Measurements from ENCODE around the gene MAPT. TPM values are rescaled to one million over a fixed set of nuclear protein-coding genes. Genes with fewer than 3 reads are reported as not detected.

MAPT gene
- total RNA-seq, 3 donors from 2014 or later (not counting 1 experiment from before 2014, with no cell fraction given), result 0.14 to 1.3 (median 0.58) TPM

DNA sequence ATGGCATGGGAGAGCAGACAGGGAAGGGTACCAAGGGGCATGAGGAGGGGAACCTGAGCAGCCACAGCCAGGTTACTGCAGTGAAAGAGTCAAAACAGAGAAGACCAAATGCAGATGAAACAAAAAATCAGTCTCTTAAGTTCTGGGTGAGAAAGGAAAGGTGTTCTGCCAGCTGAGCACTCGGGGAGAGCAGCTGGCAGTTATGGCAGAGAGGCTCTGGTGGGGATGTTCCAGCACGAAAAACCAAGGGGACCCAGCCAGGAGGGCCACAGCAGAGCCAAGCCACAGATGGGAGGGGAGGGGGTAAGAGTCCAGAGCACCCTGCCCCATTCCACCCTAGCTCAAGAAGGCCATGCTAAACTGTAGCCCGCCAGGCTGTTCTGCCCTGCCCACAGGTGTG, 136.4 kb downstream of the MAPT start:
- H3K27me3 Mint-ChIP-seq (ENCODE audit: low read depth in 2 of 2), result no peaks in the 10 kb centered on the region
- WGBS (ENCODE audit: insufficient coverage), result 92% methylated on average over 3 of the region's 3 CpGs
- H3K9me3 ChIP-seq (ENCODE audit: control insufficient read depth, insufficient read depth, low read length), result no peaks in the 10 kb centered on the region
- no peak overlapping the region for H3K4me3 ChIP-seq (ENCODE audit: low read length)
- no peak for ATAC-seq
- no peak overlapping the region for H3K27ac ChIP-seq (ENCODE audit: low read length)
- H3K9me3 Mint-ChIP-seq, result no peaks in the 10 kb centered on the region
- no peak overlapping the region for H3K4me3 Mint-ChIP-seq
- H3K4me1 ChIP-seq (ENCODE audit: control insufficient read depth, insufficient read depth, low read length), result peaks cover 13% of the 10 kb centered on the region
- peaks cover 63% of the 10 kb centered on the region for H3K36me3 ChIP-seq (ENCODE audit: control insufficient read depth, insufficient read depth, low read length)
- H3K4me1 Mint-ChIP-seq, result peaks cover 38 to 47% of the 10 kb centered on the region in 2 donors
- H3K27ac Mint-ChIP-seq, result peak overlapping the region; percentile 83 to 90
- H3K27me3 ChIP-seq (ENCODE audit: control insufficient read depth, insufficient read depth, low read length), result no peaks in the 10 kb centered on the region
- H3K36me3 Mint-ChIP-seq, result peaks cover 11% of the 10 kb centered on the region
- TF ChIP-seq, protein P1, sequence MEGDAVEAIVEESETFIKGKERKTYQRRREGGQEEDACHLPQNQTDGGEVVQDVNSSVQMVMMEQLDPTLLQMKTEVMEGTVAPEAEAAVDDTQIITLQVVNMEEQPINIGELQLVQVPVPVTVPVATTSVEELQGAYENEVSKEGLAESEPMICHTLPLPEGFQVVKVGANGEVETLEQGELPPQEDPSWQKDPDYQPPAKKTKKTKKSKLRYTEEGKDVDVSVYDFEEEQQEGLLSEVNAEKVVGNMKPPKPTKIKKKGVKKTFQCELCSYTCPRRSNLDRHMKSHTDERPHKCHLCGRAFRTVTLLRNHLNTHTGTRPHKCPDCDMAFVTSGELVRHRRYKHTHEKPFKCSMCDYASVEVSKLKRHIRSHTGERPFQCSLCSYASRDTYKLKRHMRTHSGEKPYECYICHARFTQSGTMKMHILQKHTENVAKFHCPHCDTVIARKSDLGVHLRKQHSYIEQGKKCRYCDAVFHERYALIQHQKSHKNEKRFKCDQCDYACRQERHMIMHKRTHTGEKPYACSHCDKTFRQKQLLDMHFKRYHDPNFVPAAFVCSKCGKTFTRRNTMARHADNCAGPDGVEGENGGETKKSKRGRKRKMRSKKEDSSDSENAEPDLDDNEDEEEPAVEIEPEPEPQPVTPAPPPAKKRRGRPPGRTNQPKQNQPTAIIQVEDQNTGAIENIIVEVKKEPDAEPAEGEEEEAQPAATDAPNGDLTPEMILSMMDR (IDR thresholded peaks at IDR 0.05), result no peak
- DNase-seq, result no peak
- intact Hi-C loops (cut with micrococcal nuclease), result no loop called here

GRCh38 chr17:46031440-46031839, 137.1 kb downstream of the MAPT start:
- Histone ChIP-seq H3K27me3 (ENCODE audit: control insufficient read depth, insufficient read depth, low read length) (no peaks in the 10 kb centered on the region), H3K9me3 (ENCODE audit: control insufficient read depth, insufficient read depth, low read length) (no peaks in the 10 kb centered on the region), H3K4me1 (ENCODE audit: control insufficient read depth, insufficient read depth, low read length) (peaks cover 7% of the 10 kb centered on the region), H3K4me3 (ENCODE audit: low read length) (no peak overlapping the region), H3K27ac (ENCODE audit: low read length) (no peak overlapping the region), H3K36me3 (ENCODE audit: control insufficient read depth, insufficient read depth, low read length) (peaks cover 68% of the 10 kb centered on the region)
- Mint-ChIP-seq H3K4me1 (peaks cover 36 to 43% of the 10 kb centered on the region in 2 donors), H3K4me3 (no peak overlapping the region), H3K27me3 (ENCODE audit: low read depth in 2 of 2) (no peaks in the 10 kb centered on the region), H3K27ac (peak overlapping the region in 1 of 2 donors; percentile 90), H3K36me3 (peaks cover 11% of the 10 kb centered on the region), H3K9me3 (no peaks in the 10 kb centered on the region)
- no peak for ATAC-seq
- TF ChIP-seq, protein P1 (IDR thresholded peaks at IDR 0.05), result no peak
- intact Hi-C loops (cut with micrococcal nuclease), result no loop called here
- 96% methylated on average over 16 of the region's 16 CpGs for WGBS (ENCODE audit: insufficient coverage)
- DNase-seq, result no peak

GRCh38 chr17:46031920-46032319, 137.6 kb downstream of the MAPT start:
- H3K27me3 Mint-ChIP-seq (ENCODE audit: low read depth in 2 of 2), result no peaks in the 10 kb centered on the region
- Histone ChIP-seq H3K27me3 (ENCODE audit: control insufficient read depth, insufficient read depth, low read length) (no peaks in the 10 kb centered on the region), H3K4me3 (ENCODE audit: low read length) (no peak overlapping the region), H3K27ac (ENCODE audit: low read length) (no peak overlapping the region), H3K4me1 (ENCODE audit: control insufficient read depth, insufficient read depth, low read length) (peaks cover 2% of the 10 kb centered on the region), H3K9me3 (ENCODE audit: control insufficient read depth, insufficient read depth, low read length) (no peaks in the 10 kb centered on the region), H3K36me3 (ENCODE audit: control insufficient read depth, insufficient read depth, low read length) (peaks cover 72% of the 10 kb centered on the region)
- no peaks in the 10 kb centered on the region for H3K9me3 Mint-ChIP-seq
- peaks cover 12% of the 10 kb centered on the region for H3K36me3 Mint-ChIP-seq
- TF ChIP-seq, protein P1 (IDR thresholded peaks at IDR 0.05), result no peak
- DNase-seq (no peak), ATAC-seq (no peak)
- peaks cover 36 to 43% of the 10 kb centered on the region in 2 donors for H3K4me1 Mint-ChIP-seq
- intact Hi-C loops (cut with micrococcal nuclease), result no loop called here
- H3K27ac Mint-ChIP-seq, result peak overlapping the region in 1 of 2 donors; percentile 70
- 93% methylated on average over 8 of the region's 8 CpGs for WGBS (ENCODE audit: insufficient coverage)
- no peak overlapping the region for H3K4me3 Mint-ChIP-seq

- no peaks in the 10 kb centered on the region for H3K27me3 Mint-ChIP-seq (ENCODE audit: low read depth in 2 of 2)
- no peak overlapping the region for H3K4me3 ChIP-seq (ENCODE audit: low read length)
- H3K27ac ChIP-seq (ENCODE audit: low read length), result no peak overlapping the region
- no peaks in the 10 kb centered on the region for H3K9me3 Mint-ChIP-seq
- WGBS (ENCODE audit: insufficient coverage), result 95% methylated on average over 10 of the region's 11 CpGs
- H3K4me1 Mint-ChIP-seq, result peaks cover 34 to 43% of the 10 kb centered on the region in 2 donors
- intact Hi-C loops (cut with micrococcal nuclease), result no loop called here
- DNase-seq, result no peak
- no peaks in the 10 kb centered on the region for H3K27me3 ChIP-seq (ENCODE audit: control insufficient read depth, insufficient read depth, low read length)
- TF ChIP-seq, protein P1 (IDR thresholded peaks at IDR 0.05), result no peak
- H3K4me1 ChIP-seq (ENCODE audit: control insufficient read depth, insufficient read depth, low read length), result no peaks in the 10 kb centered on the region
- no peak overlapping the region for H3K4me3 Mint-ChIP-seq
- no peak for ATAC-seq
- peaks cover 21% of the 10 kb centered on the region for H3K36me3 Mint-ChIP-seq
- peaks cover 80% of the 10 kb centered on the region for H3K36me3 ChIP-seq (ENCODE audit: control insufficient read depth, insufficient read depth, low read length)
- H3K9me3 ChIP-seq (ENCODE audit: control insufficient read depth, insufficient read depth, low read length), result no peaks in the 10 kb centered on the region
- H3K27ac Mint-ChIP-seq, result peak overlapping the region; percentile 56 to 70
Observed at GRCh38 chr17:46032909-46033308, 138.6 kb downstream of the MAPT start.

All from natural killer cell (primary cell).